ENCODE data around the gene SLC2A13. TPM values are rescaled to one million over a fixed set of nuclear protein-coding genes. Genes with fewer than 3 reads are reported as not detected.

The SLC2A13 gene
- total RNA-seq, 1 donor from 2014 or later, result 11.6 TPM

- Histone ChIP-seq H3K4me3 (no peak overlapping the region), H3K9me3 (no peaks in the 10 kb centered on the region), H3K27ac (no peak overlapping the region), H3K36me3 (no peaks in the 10 kb centered on the region), H3K27me3 (ENCODE audit: low read depth) (no peaks in the 10 kb centered on the region), H3K4me1 (no peaks in the 10 kb centered on the region)
- DNase-seq (no peak), ATAC-seq (no peak)
- TF ChIP-seq CTCF (IDR thresholded peaks at IDR 0.05), result no peak
- intact Hi-C loops (cut with DNase I), result no loop called here
Observed at GRCh38 chr12:39946361-39947280, 159.3 kb downstream of the SLC2A13 start.

GRCh38 chr12:39937119-39937518 is 168.8 kb downstream of the SLC2A13 start:
- intact Hi-C loops (cut with DNase I), result no loop called here
- Histone ChIP-seq H3K27me3 (ENCODE audit: low read depth) (no peaks in the 10 kb centered on the region), H3K27ac (no peak overlapping the region), H3K4me1 (no peaks in the 10 kb centered on the region), H3K4me3 (no peak overlapping the region), H3K36me3 (no peaks in the 10 kb centered on the region), H3K9me3 (no peaks in the 10 kb centered on the region)
- no peak for ATAC-seq
- no peak for TF ChIP-seq CTCF (IDR thresholded peaks at IDR 0.05)
- no peak for DNase-seq

- Histone ChIP-seq H3K27me3 (ENCODE audit: low read depth) (no peaks in the 10 kb centered on the region), H3K4me3 (no peak overlapping the region), H3K9me3 (no peaks in the 10 kb centered on the region), H3K4me1 (no peaks in the 10 kb centered on the region), H3K27ac (no peak overlapping the region), H3K36me3 (no peaks in the 10 kb centered on the region)
- no peak for TF ChIP-seq CTCF (IDR thresholded peaks at IDR 0.05)
- intact Hi-C loops (cut with DNase I), result no loop called here
- DNase-seq, result no peak
- no peak for ATAC-seq
Observed at GRCh38 chr12:39935839-39936238, 170.0 kb downstream of the SLC2A13 start.

GRCh38 chr12:39935275-39935674 is 170.6 kb downstream of the SLC2A13 start:
- intact Hi-C loops (cut with DNase I), result no loop called here
- Histone ChIP-seq H3K36me3 (no peaks in the 10 kb centered on the region), H3K27ac (no peak overlapping the region), H3K4me3 (no peak overlapping the region), H3K4me1 (no peaks in the 10 kb centered on the region), H3K9me3 (no peaks in the 10 kb centered on the region), H3K27me3 (ENCODE audit: low read depth) (no peaks in the 10 kb centered on the region)
- DNase-seq, result no peak
- no peak for TF ChIP-seq CTCF (IDR thresholded peaks at IDR 0.05)
- no peak for ATAC-seq

GRCh38 chr12:39931857-39932256 is 174.0 kb downstream of the SLC2A13 start:
- intact Hi-C loops (cut with DNase I), result no loop called here
- no peaks in the 10 kb centered on the region for H3K4me1 ChIP-seq
- DNase-seq, result no peak
- no peaks in the 10 kb centered on the region for H3K9me3 ChIP-seq
- H3K27ac ChIP-seq, result no peak overlapping the region
- no peak overlapping the region for H3K4me3 ChIP-seq
- TF ChIP-seq CTCF (IDR thresholded peaks at IDR 0.05), result no peak
- no peaks in the 10 kb centered on the region for H3K27me3 ChIP-seq (ENCODE audit: low read depth)
- ATAC-seq, result peak in 1 of 2 donors; percentile 49
- no peaks in the 10 kb centered on the region for H3K36me3 ChIP-seq

Data from lower lobe of right lung (tissue), 2 donors.